Suprapubic skin (tissue), 4 donors: Measurements from ENCODE around the gene TUSC7.

Source experiments
- CTCF ChIP-seq, 2 donors: fragments of 200-600 bp in 1 of 2; fragments of 450-650 bp in 1 of 2; sonication (generic) in 1 of 2; IDR thresholded peaks; one replicate each; pipeline ENCODE4 v1.5.1; 2016 to 2019; ENCODE audit warnings: antibody characterized with exemption in 2 of 2, mild to moderate bottlenecking in 1 of 2, moderate library complexity in 1 of 2
- EP300 ChIP-seq: sonication (generic); formaldehyde crosslinking; IDR thresholded peaks from one replicate; pipeline ENCODE4 v1.6.1; 2017; ENCODE audit warnings: antibody characterized with exemption
- POLR2A ChIP-seq, 2 donors: fragments of 450-650 bp; IDR thresholded peaks; one replicate each; pipeline ENCODE4 v1.6.1; 2017; ENCODE audit warnings: antibody characterized with exemption in 2 of 2, mild to moderate bottlenecking in 2 of 2, moderate library complexity in 2 of 2
- POLR2AphosphoS5 ChIP-seq, 3 donors: sonication (generic); formaldehyde crosslinking; IDR thresholded peaks; one replicate each; pipeline ENCODE4 v1.6.1; 2017; ENCODE audit warnings: antibody characterized with exemption in 3 of 3

GRCh38 chr3:116740293-116740692 lies 30.7 kb downstream of the TUSC7 start:
- TF ChIP-seq CTCF (IDR thresholded peaks at IDR 0.05), result no peak
- TF ChIP-seq POLR2AphosphoS5 (IDR thresholded peaks at IDR 0.05), result no peak
- no peak for TF ChIP-seq EP300
- no peak for TF ChIP-seq POLR2A (IDR thresholded peaks at IDR 0.05)
